DOHH2 (cell line): Measurements from ENCODE around the gene RAP1GAP.

ENCODE experiments used
- H3F3A ChIP-seq: fragments of 200-600 bp; sonication (generic), shearing (Covaris generic); 2 replicates; pipeline ENCODE4 v1.6.0; 2016; ENCODE audit warnings: antibody characterized with exemption, mild to moderate bottlenecking; ENCODE audit not compliant: control insufficient read depth, insufficient read depth
- H3K27ac ChIP-seq: fragments of 200-600 bp; sonication (generic); 2 replicates; pipeline ENCODE4 v1.5.1; 2014; ENCODE audit warnings: low read depth, mild to moderate bottlenecking, low read length, moderate library complexity
- H3K27me3 ChIP-seq: fragments of 200-600 bp; sonication (generic); 2 replicates; pipeline ENCODE4 v1.6.1; 2014; ENCODE audit warnings: mild to moderate bottlenecking, low read length, mixed read lengths; ENCODE audit not compliant: control insufficient read depth
- H3K36me3 ChIP-seq: fragments of 200-600 bp; sonication (generic); 2 replicates; pipeline ENCODE4 v1.6.1; 2014; ENCODE audit warnings: mild to moderate bottlenecking, low read length, moderate library complexity, mixed read lengths; ENCODE audit not compliant: control insufficient read depth
- H3K4me1 ChIP-seq: fragments of 200-600 bp; sonication (generic); 2 replicates; pipeline ENCODE4 v1.6.1; 2014; ENCODE audit warnings: mild to moderate bottlenecking, low read length, mixed read lengths; ENCODE audit not compliant: control insufficient read depth
- H3K4me2 ChIP-seq: fragments of 200-600 bp; sonication (generic); 2 replicates; pipeline ENCODE4 v1.6.0; 2014; ENCODE audit warnings: mild to moderate bottlenecking, low read length, moderate library complexity
- H3K4me3 ChIP-seq: fragments of 200-600 bp; sonication (generic); 2 replicates; pipeline ENCODE4 v1.5.1; 2014; ENCODE audit warnings: mild to moderate bottlenecking, low read length, mixed read lengths
- H3K79me2 ChIP-seq: fragments of 200-600 bp; sonication (generic); 2 replicates; pipeline ENCODE4 v1.6.1; 2014; ENCODE audit warnings: mild to moderate bottlenecking, low read length, mixed read lengths; ENCODE audit not compliant: control insufficient read depth
- H3K9me2 ChIP-seq: fragments of 200-600 bp; sonication (generic); replicated peaks from 2 replicates; pipeline ENCODE4 v1.6.1; 2014; ENCODE audit warnings: mild to moderate bottlenecking, low read length, mixed read lengths; ENCODE audit not compliant: control insufficient read depth
- H3K9me3 ChIP-seq: fragments of 200-600 bp; sonication (generic); 2 replicates; pipeline ENCODE4 v1.6.1; 2014; ENCODE audit warnings: antibody characterized with exemption, low read length, mixed read lengths; ENCODE audit not compliant: control insufficient read depth, insufficient read depth
- H4K20me1 ChIP-seq: fragments of 200-600 bp; sonication (generic); 2 replicates; pipeline ENCODE4 v1.6.0; 2014; ENCODE audit warnings: low read depth, mild to moderate bottlenecking, antibody characterized with exemption, low read length, moderate library complexity; ENCODE audit not compliant: control insufficient read depth, insufficient read depth
- EZH2phosphoT487 ChIP-seq: fragments of 200-600 bp; sonication (generic); IDR thresholded peaks from 2 replicates; pipeline ENCODE4 v1.6.1; 2017; ENCODE audit warnings: borderline replicate concordance, mild to moderate bottlenecking, antibody characterized with exemption, low read length, moderate library complexity, mixed read lengths
- TF ChIP-seq, protein P1 (sequence below): fragments of 200-600 bp; sonication (generic); IDR thresholded peaks from one replicate; pipeline ENCODE4 v1.5.1; 2014; ENCODE audit warnings: antibody characterized with exemption, mild to moderate bottlenecking, low read depth, low read length; ENCODE audit not compliant: poor library complexity, severe bottlenecking

Gene RAP1GAP

DNA sequence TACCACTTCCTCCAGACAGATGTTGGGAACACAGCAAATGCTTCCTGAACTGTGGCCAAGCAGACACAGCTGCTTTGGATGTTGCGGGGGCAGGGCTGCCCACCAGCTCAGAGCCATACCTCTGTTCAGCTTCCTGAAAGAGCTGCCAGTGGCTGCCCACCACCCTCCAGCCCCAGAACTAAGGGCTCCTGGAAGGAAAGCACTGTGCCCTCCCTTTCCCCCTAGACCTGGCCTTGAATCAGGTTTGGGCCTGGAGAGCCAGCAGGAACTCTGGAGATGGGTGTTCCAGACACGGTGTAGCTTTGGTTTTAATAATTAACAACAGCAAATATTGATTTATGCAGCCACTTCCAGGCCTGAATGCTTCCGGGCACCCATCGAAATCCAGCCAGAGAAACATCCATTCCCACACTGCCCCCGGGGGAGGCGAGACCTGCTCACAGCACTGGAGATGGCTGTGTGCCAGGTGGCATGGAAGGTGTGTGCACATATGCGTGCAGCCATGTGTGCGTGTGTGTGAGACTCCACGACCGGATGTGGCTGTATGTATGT lies 45.7 kb downstream of the RAP1GAP start:
- H3K4me1 ChIP-seq, result peaks cover 8% of the 10 kb centered on the region
- H3K36me3 ChIP-seq, result no peaks in the 10 kb centered on the region
- no peak overlapping the region for H3K27ac ChIP-seq
- no peaks in the 10 kb centered on the region for H3K79me2 ChIP-seq
- H3K27me3 ChIP-seq, result peaks cover 18% of the 10 kb centered on the region
- no peak overlapping the region for H3K4me3 ChIP-seq
- no peak overlapping the region for H3K4me2 ChIP-seq
- no peaks in the 10 kb centered on the region for H3F3A ChIP-seq
- TF ChIP-seq, protein P1, sequence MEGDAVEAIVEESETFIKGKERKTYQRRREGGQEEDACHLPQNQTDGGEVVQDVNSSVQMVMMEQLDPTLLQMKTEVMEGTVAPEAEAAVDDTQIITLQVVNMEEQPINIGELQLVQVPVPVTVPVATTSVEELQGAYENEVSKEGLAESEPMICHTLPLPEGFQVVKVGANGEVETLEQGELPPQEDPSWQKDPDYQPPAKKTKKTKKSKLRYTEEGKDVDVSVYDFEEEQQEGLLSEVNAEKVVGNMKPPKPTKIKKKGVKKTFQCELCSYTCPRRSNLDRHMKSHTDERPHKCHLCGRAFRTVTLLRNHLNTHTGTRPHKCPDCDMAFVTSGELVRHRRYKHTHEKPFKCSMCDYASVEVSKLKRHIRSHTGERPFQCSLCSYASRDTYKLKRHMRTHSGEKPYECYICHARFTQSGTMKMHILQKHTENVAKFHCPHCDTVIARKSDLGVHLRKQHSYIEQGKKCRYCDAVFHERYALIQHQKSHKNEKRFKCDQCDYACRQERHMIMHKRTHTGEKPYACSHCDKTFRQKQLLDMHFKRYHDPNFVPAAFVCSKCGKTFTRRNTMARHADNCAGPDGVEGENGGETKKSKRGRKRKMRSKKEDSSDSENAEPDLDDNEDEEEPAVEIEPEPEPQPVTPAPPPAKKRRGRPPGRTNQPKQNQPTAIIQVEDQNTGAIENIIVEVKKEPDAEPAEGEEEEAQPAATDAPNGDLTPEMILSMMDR, result no peak
- TF ChIP-seq EZH2phosphoT487, result no peak
- no peaks in the 10 kb centered on the region for H3K9me3 ChIP-seq
- no peaks in the 10 kb centered on the region for H3K9me2 ChIP-seq
- H4K20me1 ChIP-seq, result no peaks in the 10 kb centered on the region

DNA sequence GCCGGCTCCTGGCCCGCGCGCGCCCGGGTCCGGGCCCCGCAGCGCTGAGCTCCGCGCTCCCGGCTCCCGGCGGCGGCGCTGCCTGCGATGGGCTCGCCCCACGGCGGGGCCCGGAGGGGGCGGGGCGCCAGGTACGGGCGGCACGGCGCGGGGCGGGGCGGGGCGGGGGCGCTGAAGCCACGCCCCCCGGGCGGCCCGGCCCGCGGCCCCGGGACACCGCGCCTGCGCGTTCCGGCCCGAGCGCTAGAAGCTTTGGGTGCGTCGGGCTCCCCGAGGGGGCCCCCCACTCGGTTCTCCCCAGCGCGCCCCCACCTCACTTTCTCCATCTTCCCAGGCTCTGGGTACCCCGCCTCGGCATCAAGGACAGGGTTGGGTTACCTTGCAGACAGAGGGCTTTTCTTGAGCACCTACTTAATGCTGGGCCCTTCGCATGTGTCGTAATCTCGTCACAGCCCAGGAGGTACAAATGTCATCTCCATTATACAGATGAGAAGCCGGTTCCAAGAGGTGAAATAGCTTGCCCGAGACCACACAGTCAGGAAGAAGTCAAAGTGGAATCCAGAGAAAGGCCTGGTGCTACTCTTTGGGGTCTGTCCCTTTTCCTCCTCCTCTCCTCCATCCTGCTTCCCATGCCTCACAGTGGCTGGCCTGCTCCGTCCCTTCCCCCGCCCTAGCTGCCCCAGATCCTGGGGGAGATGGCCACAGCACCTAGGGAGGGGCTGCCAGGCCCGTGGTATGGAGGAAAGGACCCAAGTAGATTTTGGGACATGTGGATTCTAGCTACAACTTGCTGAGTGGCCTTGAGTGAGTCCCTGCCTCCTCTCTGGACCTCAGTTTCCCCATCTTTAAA lies 46.5 kb downstream of the RAP1GAP start:
- peaks cover 18% of the 10 kb centered on the region for H3K27me3 ChIP-seq
- TF ChIP-seq, protein P1, result no peak
- no peak for TF ChIP-seq EZH2phosphoT487
- H4K20me1 ChIP-seq, result no peaks in the 10 kb centered on the region
- no peaks in the 10 kb centered on the region for H3K9me2 ChIP-seq
- H3K79me2 ChIP-seq, result no peaks in the 10 kb centered on the region
- no peak overlapping the region for H3K27ac ChIP-seq
- no peaks in the 10 kb centered on the region for H3K9me3 ChIP-seq
- H3K4me3 ChIP-seq, result no peak overlapping the region
- H3K4me2 ChIP-seq, result no peak overlapping the region
- no peaks in the 10 kb centered on the region for H3F3A ChIP-seq
- H3K36me3 ChIP-seq, result no peaks in the 10 kb centered on the region
- peaks cover 8% of the 10 kb centered on the region for H3K4me1 ChIP-seq

DNA sequence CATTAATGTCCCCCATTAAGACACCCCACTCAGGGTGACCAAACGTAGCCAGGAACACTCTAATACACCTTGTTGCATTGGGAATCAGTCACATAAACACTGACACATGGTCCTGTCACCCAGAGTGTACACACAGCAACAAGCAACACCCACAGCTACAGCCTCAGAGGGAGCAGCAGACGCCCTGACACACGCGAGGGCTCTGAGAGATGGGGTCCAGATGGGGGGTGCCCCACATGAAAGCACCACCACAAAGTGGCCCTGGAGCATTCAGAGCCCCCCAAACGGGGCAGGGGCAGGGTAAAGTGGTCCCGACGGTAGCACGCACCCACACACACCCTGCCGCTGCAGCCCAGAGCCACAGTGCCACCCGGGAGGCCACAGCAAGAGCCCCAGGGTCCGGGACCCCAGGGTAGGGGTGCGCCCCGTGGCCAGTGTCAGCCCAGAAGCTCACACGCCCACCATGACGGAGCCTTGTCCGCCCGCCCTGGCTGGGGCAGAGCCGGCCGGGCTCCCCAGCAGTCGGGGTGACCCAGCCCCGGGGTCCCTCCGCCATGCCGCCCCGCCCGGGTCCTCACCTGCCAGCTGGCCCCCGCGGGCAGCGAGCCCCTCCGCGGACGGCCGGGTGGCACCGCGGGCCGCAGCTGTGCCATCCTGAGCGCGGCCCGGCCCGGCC lies 47.3 kb downstream of the RAP1GAP start:
- Histone ChIP-seq H3K27ac (no peak overlapping the region), H3K9me2 (no peaks in the 10 kb centered on the region), H3K36me3 (no peaks in the 10 kb centered on the region), H3K4me1 (peaks cover 8% of the 10 kb centered on the region), H3K79me2 (no peaks in the 10 kb centered on the region), H3K27me3 (peaks cover 18% of the 10 kb centered on the region), H3K9me3 (no peaks in the 10 kb centered on the region), H3F3A (no peaks in the 10 kb centered on the region), H3K4me3 (no peak overlapping the region), H4K20me1 (no peaks in the 10 kb centered on the region), H3K4me2 (no peak overlapping the region)
- TF ChIP-seq EZH2phosphoT487, result no peak
- TF ChIP-seq, protein P1, result no peak
